GM23338 (cell line): ENCODE data around the gene MUC21. TPM values are rescaled to one million over a fixed set of nuclear protein-coding genes. Genes with fewer than 3 reads are reported as not detected.

Source experiments
- ATAC-seq: fragments of 200-7000 bp; cut with Tn5 transposase; 3 replicates; pipeline ENCODE4 v1.9.1; 2020
- DNase-seq: peaks from one replicate; pipeline ENCODE4 v3.0.0-alpha.2; 2015; ENCODE audit warnings: low spot score
- H2AFZ ChIP-seq: fragments of 200-600 bp; sonication (generic); 2 replicates; pipeline ENCODE4 v1.8.0; 2016; ENCODE audit warnings: antibody characterized with exemption, mild to moderate bottlenecking, moderate library complexity
- H3F3A ChIP-seq: fragments of 200-600 bp; sonication (generic); replicated peaks from 2 replicates; pipeline ENCODE4 v1.8.0; 2017; ENCODE audit warnings: antibody characterized with exemption, mixed run types, low read depth
- H3K27ac ChIP-seq: fragments of 200-600 bp; sonication (generic); 2 replicates; pipeline ENCODE4 v1.6.1; 2016; ENCODE audit warnings: low read depth
- H3K27me3 ChIP-seq: fragments of 200-600 bp; sonication (generic); 2 replicates; pipeline ENCODE4 v1.8.0; 2016; ENCODE audit warnings: mild to moderate bottlenecking, mixed run types, moderate library complexity; ENCODE audit not compliant: insufficient read depth
- H3K36me3 ChIP-seq: fragments of 200-600 bp; sonication (generic); 2 replicates; pipeline ENCODE4 v1.8.0; 2016; ENCODE audit warnings: mild to moderate bottlenecking; ENCODE audit not compliant: insufficient read depth
- H3K4me1 ChIP-seq: fragments of 200-600 bp; sonication (generic); 2 replicates; pipeline ENCODE4 v1.8.0; 2016; ENCODE audit warnings: mild to moderate bottlenecking, moderate library complexity; ENCODE audit not compliant: insufficient read depth
- H3K4me2 ChIP-seq: fragments of 200-600 bp; sonication (generic); 2 replicates; pipeline ENCODE4 v1.7.1; 2017; ENCODE audit warnings: mixed run types
- H3K4me3 ChIP-seq: fragments of 200-600 bp; sonication (generic); 2 replicates; pipeline ENCODE4 v1.6.1; 2016; ENCODE audit warnings: mixed run types
- H3K79me2 ChIP-seq: fragments of 200-600 bp; sonication (generic); replicated peaks from 2 replicates; pipeline ENCODE4 v1.8.0; 2017; ENCODE audit warnings: mild to moderate bottlenecking; ENCODE audit not compliant: insufficient read depth
- H3K9me2 ChIP-seq: fragments of 200-600 bp; sonication (generic); 2 replicates; pipeline ENCODE4 v1.8.0; 2017; ENCODE audit not compliant: insufficient read depth
- H4K20me1 ChIP-seq: fragments of 200-600 bp; sonication (generic); replicated peaks from 2 replicates; pipeline ENCODE4 v1.8.0; 2017; ENCODE audit warnings: mild to moderate bottlenecking; ENCODE audit not compliant: insufficient read depth
- H3K27ac Mint-ChIP-seq: 2 replicates; pipeline ENCODE4 v1.8.0; 2020; ENCODE audit warnings: inconsistent platforms, mild to moderate bottlenecking, moderate library complexity, mixed read lengths
- H3K27me3 Mint-ChIP-seq: 3 replicates; pipeline ENCODE4 v1.8.0; 2022; ENCODE audit warnings: low read depth, mild to moderate bottlenecking, moderate library complexity, mixed read lengths, inconsistent platforms; ENCODE audit not compliant: insufficient read depth, poor library complexity
- H3K36me3 Mint-ChIP-seq: 3 replicates; pipeline ENCODE4 v1.8.0; 2021; ENCODE audit warnings: low read depth, mild to moderate bottlenecking, inconsistent platforms, moderate library complexity, mixed read lengths
- H3K4me1 Mint-ChIP-seq: 3 replicates; pipeline ENCODE4 v1.8.0; 2020; ENCODE audit warnings: mild to moderate bottlenecking, inconsistent platforms, mixed read lengths
- H3K4me3 Mint-ChIP-seq: 3 replicates; pipeline ENCODE4 v1.8.0; 2021; ENCODE audit warnings: moderate library complexity, mild to moderate bottlenecking, inconsistent platforms, mixed read lengths
- H3K9me3 Mint-ChIP-seq: 3 replicates; pipeline ENCODE4 v1.8.0; 2020; ENCODE audit warnings: moderate library complexity, mild to moderate bottlenecking, inconsistent platforms, mixed read lengths
- CREB1 ChIP-seq: fragments of 250-450 bp; sonication (Bioruptor Pico); IDR thresholded peaks from 2 replicates; pipeline ENCODE4 v1.5.0; 2020; ENCODE audit warnings: low read depth, mild to moderate bottlenecking, moderate library complexity
- CTCF ChIP-seq, 2 experiments: fragments of 200-600 bp in 1 of 2; sonication (generic) in 1 of 2; conservative IDR thresholded peaks; 2 replicates each; pipeline versions ENCODE4 v1.5.1 to v1.6.1; 2016 to 2017; ENCODE audit warnings: antibody characterized with exemption in 2 of 2, low read depth in 2 of 2, mild to moderate bottlenecking in 2 of 2, moderate library complexity in 1 of 2
- ETS1 ChIP-seq: IDR thresholded peaks from 2 replicates; pipeline ENCODE4 v1.6.1; 2016; ENCODE audit warnings: antibody characterized with exemption
- EZH2phosphoT487 ChIP-seq: fragments of 200-600 bp; sonication (generic); IDR thresholded peaks from one replicate; pipeline ENCODE4 v1.8.1; 2018; ENCODE audit warnings: antibody characterized with exemption; ENCODE audit not compliant: unreplicated experiment
- NANOG ChIP-seq: IDR thresholded peaks from 2 replicates; pipeline ENCODE4 v1.6.1; 2016; ENCODE audit warnings: antibody characterized with exemption, borderline replicate concordance
- POLR2AphosphoS5 ChIP-seq: IDR thresholded peaks from 2 replicates; pipeline ENCODE4 v1.6.1; 2016; ENCODE audit warnings: antibody characterized with exemption, low read depth
- ZNF114 ChIP-seq: fragments of 250-450 bp; sonication (Bioruptor Pico); IDR thresholded peaks from 2 replicates; pipeline ENCODE4 v1.5.0; 2020; ENCODE audit warnings: mild to moderate bottlenecking, moderate library complexity
- ZNF462 ChIP-seq: fragments of 250-450 bp; sonication (Bioruptor Pico); IDR thresholded peaks from 2 replicates; pipeline ENCODE4 v1.5.0; 2020; ENCODE audit warnings: mild to moderate bottlenecking, moderate library complexity
- polyA plus RNA-seq: library from polyadenylated mRNA; unstranded; fragments of >200 nt; fragmentation: Nextera tagmentation; extraction: Ambion mirVana; gene quantifications from 2 replicates; pipeline ENCODE4 v1.2.1, GENCODE V29; 2016
- total RNA-seq: library from RNA; depleted of rRNA; stranded (reverse); fragments of >200 nt; shearing (Covaris generic); gene quantifications from 2 replicates; pipeline ENCODE4 v1.2.3, GENCODE V29; 2014

MUC21 gene
- total and polyA plus RNA-seq, 2 experiments from 2014 or later = not detected

GRCh38 chr6:31025595-31025994, 42.1 kb downstream of the MUC21 start (continued):
- TF ChIP-seq ZNF462 (CRISPR knock-in tag) = no peak

GRCh38 chr6:31031095-31031494, 47.6 kb downstream of the MUC21 start:
- Histone ChIP-seq H3K4me3 (no peak overlapping the region), H3K9me2 (peaks cover 5% of the 10 kb centered on the region; the same call in 1 of the 2 replicates), H3K4me1 (no peaks in the 10 kb centered on the region), H2AFZ (no peak overlapping the region), H3K4me2 (no peak overlapping the region), H4K20me1 (no peaks in the 10 kb centered on the region), H3K27me3 (no peaks in the 10 kb centered on the region), H3K79me2 (no peaks in the 10 kb centered on the region), H3F3A (no peaks in the 10 kb centered on the region), H3K36me3 (no peaks in the 10 kb centered on the region), H3K27ac (no peak overlapping the region)
- H3K4me1 Mint-ChIP-seq = no peaks in the 10 kb centered on the region
- no peak for ATAC-seq
- no peak overlapping the region for H3K4me3 Mint-ChIP-seq
- DNase-seq = no peak
- no peak overlapping the region for H3K27ac Mint-ChIP-seq
- peaks cover 3% of the 10 kb centered on the region; the same call in 1 of the 3 replicates for H3K36me3 Mint-ChIP-seq
- peaks cover 32% of the 10 kb centered on the region for H3K9me3 Mint-ChIP-seq
- H3K27me3 Mint-ChIP-seq = peaks cover 9% of the 10 kb centered on the region
- TF ChIP-seq CREB1 (CRISPR knock-in tag) (no peak), NANOG (no peak), CTCF (conservative IDR thresholded peaks at IDR 0.05; ENCODE audit: low read depth in 2 of 2) (no peak), POLR2AphosphoS5 (no peak), EZH2phosphoT487 (no peak), ETS1 (no peak), ZNF114 (CRISPR knock-in tag) (no peak)
